Prostate gland (tissue), 2 donors: ENCODE measurements around the gene ANTXR1. TPM values are rescaled to one million over a fixed set of nuclear protein-coding genes. Genes with fewer than 3 reads are reported as not detected.

Experiments
- DNase-seq: peaks from one replicate; pipeline ENCODE4 v3.0.0-alpha.2; 2019; ENCODE audit warnings: low spot score
- H3K27ac ChIP-seq, 2 donors: fragments of 200-600 bp; sonication (generic); 2 replicates each; pipeline ENCODE4 v1.5.1; 2017 to 2019
- H3K27me3 ChIP-seq: fragments of 200-600 bp; sonication (generic); replicated peaks from 2 replicates; pipeline ENCODE4 v1.5.1; 2019; ENCODE audit not compliant: insufficient read depth
- H3K36me3 ChIP-seq, 2 donors: fragments of 200-600 bp; sonication (generic); 1 replicate in 1 of 2; 2 replicates in 1 of 2; pipeline versions ENCODE4 v1.5.1 to v1.8.1; 2017 to 2019
- H3K4me1 ChIP-seq: fragments of 200-600 bp; sonication (generic); replicated peaks from 2 replicates; pipeline ENCODE4 v1.5.1; 2019
- H3K4me3 ChIP-seq, 2 donors: fragments of 200-600 bp; sonication (generic); 2 replicates each; pipeline ENCODE4 v1.5.1; 2017 to 2019
- H3K9me3 ChIP-seq: fragments of 200-600 bp; sonication (generic); 2 replicates; pipeline ENCODE4 v1.5.1; 2017
- POLR2A ChIP-seq: fragments of 450-650 bp; IDR thresholded peaks from one replicate; pipeline ENCODE4 v1.6.1; 2016; ENCODE audit warnings: antibody characterized with exemption, mild to moderate bottlenecking
- POLR2AphosphoS5 ChIP-seq: sonication (generic); formaldehyde crosslinking; IDR thresholded peaks from one replicate; pipeline ENCODE4 v1.6.1; 2017; ENCODE audit warnings: antibody characterized with exemption
- WGBS: methylation state at CpG from one replicate; pipeline ENCODE4 v1.1.5; 2018; 5-methylcytosine and 5-hydroxymethylcytosine counted together
- intact Hi-C: fragments of 100-400 bp; cut with DNase I; formaldehyde crosslinking; loops from one replicate; pipeline ENCODE4 v1.14.2; 2022
- total RNA-seq, 2 donors: library from RNA; depleted of rRNA; stranded (reverse); fragments of >200 nt; gene quantifications; one replicate each; pipeline ENCODE4 v1.1.0, GENCODE V29; 2016
- TF ChIP-seq, protein P1 (sequence below), 4 experiments: fragments of 200-600 bp in 2 of 4; fragments of 450-650 bp in 2 of 4; sonication (generic) in 2 of 4; IDR thresholded peaks; 1 replicate in 3 of 4; 2 replicates in 1 of 4; pipeline ENCODE4 v1.5.1; 2016 to 2019; ENCODE audit warnings: antibody characterized with exemption in 4 of 4, mild to moderate bottlenecking in 2 of 4, moderate library complexity in 2 of 4

The ANTXR1 gene
- total RNA-seq, 2 donors from 2014 or later = 25.8 to 48.7 TPM

DNA sequence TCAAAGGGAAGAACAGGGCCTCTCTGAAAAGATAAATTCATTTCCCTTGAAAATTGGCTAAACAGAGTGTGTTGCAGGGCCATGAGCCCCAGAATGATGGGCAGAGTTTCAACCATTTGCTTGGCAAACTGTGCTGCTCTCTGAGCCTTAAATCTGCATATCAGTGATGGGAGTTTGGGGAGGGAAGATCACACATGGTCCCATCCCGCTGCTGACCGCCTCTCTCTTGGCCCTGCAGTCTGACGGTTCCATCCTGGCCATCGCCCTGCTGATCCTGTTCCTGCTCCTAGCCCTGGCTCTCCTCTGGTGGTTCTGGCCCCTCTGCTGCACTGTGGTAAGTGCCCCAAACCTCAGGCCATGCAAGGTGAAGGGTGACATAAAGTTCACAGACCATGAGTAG lies 139.0 kb downstream of the ANTXR1 start:
- H3K4me3 ChIP-seq = no peak overlapping the region
- H3K4me1 ChIP-seq = no peaks in the 10 kb centered on the region
- no peaks in the 10 kb centered on the region for H3K27me3 ChIP-seq
- 80% methylated on average over 4 of the region's 4 CpGs for WGBS
- no peaks in the 10 kb centered on the region for H3K36me3 ChIP-seq
- TF ChIP-seq POLR2A (no peak), POLR2AphosphoS5 (no peak)
- TF ChIP-seq, protein P1, sequence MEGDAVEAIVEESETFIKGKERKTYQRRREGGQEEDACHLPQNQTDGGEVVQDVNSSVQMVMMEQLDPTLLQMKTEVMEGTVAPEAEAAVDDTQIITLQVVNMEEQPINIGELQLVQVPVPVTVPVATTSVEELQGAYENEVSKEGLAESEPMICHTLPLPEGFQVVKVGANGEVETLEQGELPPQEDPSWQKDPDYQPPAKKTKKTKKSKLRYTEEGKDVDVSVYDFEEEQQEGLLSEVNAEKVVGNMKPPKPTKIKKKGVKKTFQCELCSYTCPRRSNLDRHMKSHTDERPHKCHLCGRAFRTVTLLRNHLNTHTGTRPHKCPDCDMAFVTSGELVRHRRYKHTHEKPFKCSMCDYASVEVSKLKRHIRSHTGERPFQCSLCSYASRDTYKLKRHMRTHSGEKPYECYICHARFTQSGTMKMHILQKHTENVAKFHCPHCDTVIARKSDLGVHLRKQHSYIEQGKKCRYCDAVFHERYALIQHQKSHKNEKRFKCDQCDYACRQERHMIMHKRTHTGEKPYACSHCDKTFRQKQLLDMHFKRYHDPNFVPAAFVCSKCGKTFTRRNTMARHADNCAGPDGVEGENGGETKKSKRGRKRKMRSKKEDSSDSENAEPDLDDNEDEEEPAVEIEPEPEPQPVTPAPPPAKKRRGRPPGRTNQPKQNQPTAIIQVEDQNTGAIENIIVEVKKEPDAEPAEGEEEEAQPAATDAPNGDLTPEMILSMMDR (IDR thresholded peaks at IDR 0.05) = no peak
- no peak for DNase-seq
- H3K9me3 ChIP-seq = no peaks in the 10 kb centered on the region
- no peak overlapping the region for H3K27ac ChIP-seq
- intact Hi-C loops = no loop called here

DNA sequence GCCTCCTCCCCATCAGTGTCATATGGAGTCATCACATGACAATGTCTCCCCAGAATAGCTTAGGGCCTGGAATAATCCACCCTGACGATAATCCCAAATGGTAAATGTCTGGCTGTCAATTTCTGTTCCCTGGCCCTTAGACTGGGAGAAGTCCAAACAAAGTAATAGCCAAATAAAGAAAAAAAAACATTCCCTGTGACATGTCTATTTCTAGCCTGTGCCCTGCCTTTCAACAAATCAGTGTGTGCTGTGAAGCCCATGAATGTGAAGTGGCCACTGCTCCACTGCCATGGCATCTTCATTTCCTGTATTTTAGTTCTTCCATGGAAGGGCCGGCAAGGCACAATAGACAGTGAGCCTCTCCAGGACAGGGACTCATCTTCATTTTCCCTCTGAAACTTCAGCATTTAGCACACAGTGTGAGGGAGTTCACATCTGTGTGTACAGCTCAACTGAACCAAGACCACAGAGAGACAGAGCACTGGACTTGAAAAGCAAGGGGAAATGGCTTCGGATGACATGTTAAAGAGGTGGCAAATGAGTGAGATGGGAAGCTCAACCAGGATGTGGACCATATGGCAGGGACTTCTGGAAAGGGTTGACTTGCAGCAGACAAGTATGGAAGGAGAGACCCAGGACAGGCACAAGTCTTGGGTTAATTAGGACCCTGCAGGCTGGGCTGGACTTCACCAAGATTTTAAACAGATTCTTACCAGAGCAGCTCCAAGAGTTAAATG lies 140.0 kb downstream of the ANTXR1 start:
- TF ChIP-seq POLR2A (no peak), POLR2AphosphoS5 (no peak)
- TF ChIP-seq, protein P1 (IDR thresholded peaks at IDR 0.05) = no peak
- Histone ChIP-seq H3K4me3 (no peak overlapping the region), H3K9me3 (no peaks in the 10 kb centered on the region), H3K36me3 (no peaks in the 10 kb centered on the region), H3K27ac (no peak overlapping the region), H3K27me3 (no peaks in the 10 kb centered on the region), H3K4me1 (no peaks in the 10 kb centered on the region)
- no peak for DNase-seq
- intact Hi-C loops = no loop called here
- WGBS = 84% methylated on average over 3 of the region's 3 CpGs

DNA sequence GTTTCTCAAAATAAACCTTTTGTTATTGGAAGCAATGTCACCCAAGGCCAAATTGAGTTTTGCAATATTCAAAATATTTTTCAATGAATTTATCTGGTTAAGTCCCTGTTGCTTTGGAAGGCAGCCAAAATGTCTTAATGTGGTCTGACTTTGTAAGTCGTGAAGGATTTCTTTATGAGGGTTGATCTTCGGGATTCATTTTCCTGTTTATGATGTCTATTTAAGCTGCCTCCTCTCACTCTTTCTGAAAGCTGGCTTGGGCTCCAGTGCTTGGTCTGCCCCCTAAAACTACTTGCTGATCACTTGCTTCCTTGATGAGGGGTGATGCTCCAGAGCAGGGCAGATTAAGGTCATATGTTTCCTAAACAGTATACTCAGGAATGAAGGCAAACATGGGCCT lies 141.1 kb downstream of the ANTXR1 start:
- no peak for DNase-seq
- WGBS = 12% methylated on average over 2 of the region's 2 CpGs
- H3K9me3 ChIP-seq = no peaks in the 10 kb centered on the region
- TF ChIP-seq, protein P1 (IDR thresholded peaks at IDR 0.05) = no peak
- TF ChIP-seq POLR2AphosphoS5 (no peak), POLR2A (no peak)
- H3K4me3 ChIP-seq = no peak overlapping the region
- intact Hi-C loops = no loop called here
- no peaks in the 10 kb centered on the region for H3K36me3 ChIP-seq
- no peaks in the 10 kb centered on the region for H3K27me3 ChIP-seq
- H3K27ac ChIP-seq = peak overlapping the region in 1 of 2 donors; percentile 12
- no peaks in the 10 kb centered on the region for H3K4me1 ChIP-seq

DNA sequence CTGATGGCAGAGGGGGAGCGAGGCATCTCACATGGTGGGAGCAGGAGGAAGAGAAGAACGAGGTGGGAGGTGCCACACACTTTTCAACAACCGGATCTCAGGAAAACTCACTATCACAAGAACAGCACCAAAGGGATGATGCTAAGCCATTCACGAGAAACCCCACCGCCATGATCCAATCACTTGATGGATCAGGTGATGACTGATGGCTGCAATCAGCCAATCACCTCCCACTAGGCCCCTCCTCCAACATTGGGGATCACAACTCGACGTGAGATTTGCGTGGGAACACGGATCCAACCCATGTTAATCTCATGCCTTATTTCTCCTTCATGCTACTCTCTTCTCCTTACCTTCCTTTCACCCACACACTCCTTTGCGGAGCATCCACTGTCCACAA lies 143.6 kb downstream of the ANTXR1 start:
- Histone ChIP-seq H3K4me1 (no peaks in the 10 kb centered on the region), H3K36me3 (no peaks in the 10 kb centered on the region), H3K27me3 (no peaks in the 10 kb centered on the region), H3K27ac (no peak overlapping the region), H3K4me3 (no peak overlapping the region), H3K9me3 (no peaks in the 10 kb centered on the region)
- 93% methylated on average over 10 of the region's 10 CpGs for WGBS
- DNase-seq = no peak
- TF ChIP-seq, protein P1 (IDR thresholded peaks at IDR 0.05) = no peak
- no peak for TF ChIP-seq POLR2A
- TF ChIP-seq POLR2AphosphoS5 = no peak
- intact Hi-C loops = no loop called here

DNA sequence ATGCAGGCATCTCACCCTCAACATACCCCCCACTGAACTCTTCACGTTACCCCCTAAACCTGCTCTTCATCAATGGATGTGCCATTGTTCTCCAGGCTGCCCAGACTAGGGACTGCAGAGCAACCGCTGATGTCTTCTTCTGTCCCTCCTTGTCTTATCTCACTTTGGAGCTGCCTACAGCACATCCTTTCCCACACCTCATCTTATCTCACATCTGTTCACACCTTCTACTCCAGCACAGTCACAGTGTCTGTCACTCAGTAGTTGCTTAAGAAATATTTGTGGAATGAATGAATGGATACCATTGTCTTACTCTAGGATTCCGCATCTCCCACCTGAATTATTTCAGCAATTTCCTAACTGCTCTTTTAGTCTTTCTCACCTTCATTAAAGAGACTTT lies 144.5 kb downstream of the ANTXR1 start:
- Histone ChIP-seq H3K36me3 (no peaks in the 10 kb centered on the region), H3K4me1 (no peaks in the 10 kb centered on the region), H3K27ac (no peak overlapping the region), H3K9me3 (no peaks in the 10 kb centered on the region), H3K27me3 (no peaks in the 10 kb centered on the region), H3K4me3 (no peak overlapping the region)
- intact Hi-C loops = no loop called here
- DNase-seq = no peak
- 95% methylated on average over 3 of the region's 3 CpGs for WGBS
- TF ChIP-seq POLR2A (no peak), POLR2AphosphoS5 (no peak)
- TF ChIP-seq, protein P1 (IDR thresholded peaks at IDR 0.05) = no peak
